ENCODE data around the gene KANK2. TPM values are rescaled to one million over a fixed set of nuclear protein-coding genes. Genes with fewer than 3 reads are reported as not detected.

Gene KANK2
- total RNA-seq, 1 donor from 2014 or later, result 55.3 TPM

GRCh38 chr19:11194656-11195558 is 2.4 kb downstream of the KANK2 start:
- Mint-ChIP-seq H3K9me3 (no peaks in the 10 kb centered on the region), H3K4me1 (ENCODE audit: unreplicated experiment) (peaks cover 5% of the 10 kb centered on the region), H3K27ac (no peak overlapping the region), H3K4me3 (peak overlapping the region; percentile 84), H3K36me3 (peaks cover 3% of the 10 kb centered on the region), H3K27me3 (no peaks in the 10 kb centered on the region)
- TF ChIP-seq CTCF (conservative IDR thresholded peaks at IDR 0.05), result no peak
- DNase-seq (ENCODE audit: extremely low spot score, unreplicated experiment), result no peak

- DNase-seq (ENCODE audit: extremely low spot score, unreplicated experiment), result no peak
- Mint-ChIP-seq H3K36me3 (peaks cover 3% of the 10 kb centered on the region), H3K27ac (no peak overlapping the region), H3K4me1 (ENCODE audit: unreplicated experiment) (peaks cover 5% of the 10 kb centered on the region), H3K4me3 (no peak overlapping the region), H3K27me3 (no peaks in the 10 kb centered on the region), H3K9me3 (no peaks in the 10 kb centered on the region)
- no peak for TF ChIP-seq CTCF (conservative IDR thresholded peaks at IDR 0.05)
Observed at GRCh38 chr19:11194173-11194572, 3.2 kb downstream of the KANK2 start.

- no peak for TF ChIP-seq CTCF (conservative IDR thresholded peaks at IDR 0.05)
- no peak overlapping the region for H3K27ac Mint-ChIP-seq
- no peak overlapping the region for H3K4me3 Mint-ChIP-seq
Observed at GRCh38 chr19:11192957-11193939, 4.1 kb downstream of the KANK2 start.

GRCh38 chr19:11191934-11192333 is 5.4 kb downstream of the KANK2 start:
- H3K9me3 Mint-ChIP-seq, result no peaks in the 10 kb centered on the region
- peaks cover 8% of the 10 kb centered on the region for H3K36me3 Mint-ChIP-seq
- no peak for TF ChIP-seq CTCF (conservative IDR thresholded peaks at IDR 0.05)
- DNase-seq (ENCODE audit: extremely low spot score, unreplicated experiment), result no peak
- H3K27me3 Mint-ChIP-seq, result no peaks in the 10 kb centered on the region
- no peak overlapping the region for H3K4me3 Mint-ChIP-seq
- no peak overlapping the region for H3K27ac Mint-ChIP-seq
- peaks cover 5% of the 10 kb centered on the region for H3K4me1 Mint-ChIP-seq (ENCODE audit: unreplicated experiment)

More at GRCh38 chr19:11192957-11193939, 4.1 kb downstream of the KANK2 start:
- DNase-seq (ENCODE audit: extremely low spot score, unreplicated experiment), result no peak
- Mint-ChIP-seq H3K36me3 (peaks cover 3% of the 10 kb centered on the region), H3K27me3 (no peaks in the 10 kb centered on the region), H3K9me3 (no peaks in the 10 kb centered on the region), H3K4me1 (ENCODE audit: unreplicated experiment) (peaks cover 5% of the 10 kb centered on the region)

DNA sequence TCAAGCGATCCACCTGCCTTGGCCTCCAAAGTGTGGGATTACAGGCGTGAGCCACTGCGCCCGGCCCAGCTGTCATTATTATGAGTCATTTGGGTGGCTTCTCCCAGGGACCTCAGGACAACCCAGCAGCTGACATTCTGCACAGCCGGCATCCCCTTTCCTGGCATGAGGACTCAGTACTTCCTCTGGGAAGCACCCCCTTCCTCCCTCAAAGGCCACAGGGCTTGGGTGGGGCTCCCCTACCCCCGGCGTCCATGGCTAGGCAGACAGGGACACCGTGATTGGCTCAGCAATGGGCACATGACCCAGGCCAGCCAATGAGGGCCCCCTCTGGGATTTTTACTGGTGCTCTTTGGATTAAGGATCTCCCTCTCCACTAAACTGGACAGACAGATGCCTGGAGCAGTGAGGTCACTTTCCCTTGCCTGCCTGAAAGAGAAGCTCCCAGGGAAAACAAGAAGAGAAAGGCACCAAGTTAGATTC is 6.0 kb downstream of the KANK2 start:
- peaks cover 5% of the 10 kb centered on the region for H3K4me1 Mint-ChIP-seq (ENCODE audit: unreplicated experiment)
- H3K27me3 Mint-ChIP-seq, result no peaks in the 10 kb centered on the region
- H3K36me3 Mint-ChIP-seq, result peaks cover 8% of the 10 kb centered on the region
- no peak overlapping the region for H3K4me3 Mint-ChIP-seq
- TF ChIP-seq CTCF (conservative IDR thresholded peaks at IDR 0.05), result no peak
- no peak for DNase-seq (ENCODE audit: extremely low spot score, unreplicated experiment)
- H3K27ac Mint-ChIP-seq, result no peak overlapping the region
- H3K9me3 Mint-ChIP-seq, result no peaks in the 10 kb centered on the region

All from type B pancreatic cell (in vitro differentiated cells).